Activated CD8-positive, alpha-beta T cell treated with anti-CD3 and anti-CD28 coated beads, Interleukin-2, amount 10 ng/mL, durations not matched to agents 7 days and 5 days (primary cell): Measurements from ENCODE around the gene PLOD3. TPM values are rescaled to one million over a fixed set of nuclear protein-coding genes. Genes with fewer than 3 reads are reported as not detected.
"Not testable (repeated sequence)": the region's sequence is repeated elsewhere in the genome, so short reads cannot be mapped to it uniquely, and the experiment has no call there.

Source experiments
- ATAC-seq: fragments of 150-1000 bp; cut with Tn5 transposase; one replicate; pipeline ENCODE4 v1.10.0; 2021; ENCODE audit warnings: moderate library complexity
- CTCF ChIA-PET: fragments of 350-600 bp; sonication (Branson Sonifier 250); formaldehyde crosslinking; loops from one replicate; lab custom pipeline; 2021; ENCODE audit warnings: antibody characterized with exemption; lab: Charles Lee
- POLR2A ChIA-PET: fragments of 350-600 bp; sonication (Branson Sonifier 250); formaldehyde crosslinking; loops from one replicate; lab custom pipeline; 2021; ENCODE audit warnings: antibody characterized with exemption; lab: Charles Lee
- DNase-seq: peaks from one replicate; pipeline ENCODE4 v3.0.0-alpha.2; 2020
- H3K27ac Mint-ChIP-seq: one replicate; pipeline ENCODE4 v1.8.0; 2021; ENCODE audit warnings: mild to moderate bottlenecking, mixed read lengths
- H3K27me3 Mint-ChIP-seq: one replicate; pipeline ENCODE4 v1.8.0; 2021; ENCODE audit warnings: low read depth, mixed read lengths
- H3K36me3 Mint-ChIP-seq: one replicate; pipeline ENCODE4 v1.8.0; 2021; ENCODE audit warnings: low read depth, mixed read lengths
- H3K4me1 Mint-ChIP-seq: one replicate; pipeline ENCODE4 v1.8.0; 2021; ENCODE audit warnings: low read depth, mixed read lengths
- H3K4me3 Mint-ChIP-seq: one replicate; pipeline ENCODE4 v1.8.0; 2021; ENCODE audit warnings: mild to moderate bottlenecking, mixed read lengths
- H3K9me3 Mint-ChIP-seq: one replicate; pipeline ENCODE4 v1.8.0; 2022; ENCODE audit warnings: mixed read lengths; ENCODE audit not compliant: insufficient read depth
- total RNA-seq, 2 experiments: library from RNA; stranded (reverse); gene quantifications; one replicate each; pipeline ENCODE4 v1.2.3, GENCODE V29; 2021

PLOD3 gene
- total RNA-seq, 2 experiments from 2014 or later: 51.1 to 58.1 TPM

DNA sequence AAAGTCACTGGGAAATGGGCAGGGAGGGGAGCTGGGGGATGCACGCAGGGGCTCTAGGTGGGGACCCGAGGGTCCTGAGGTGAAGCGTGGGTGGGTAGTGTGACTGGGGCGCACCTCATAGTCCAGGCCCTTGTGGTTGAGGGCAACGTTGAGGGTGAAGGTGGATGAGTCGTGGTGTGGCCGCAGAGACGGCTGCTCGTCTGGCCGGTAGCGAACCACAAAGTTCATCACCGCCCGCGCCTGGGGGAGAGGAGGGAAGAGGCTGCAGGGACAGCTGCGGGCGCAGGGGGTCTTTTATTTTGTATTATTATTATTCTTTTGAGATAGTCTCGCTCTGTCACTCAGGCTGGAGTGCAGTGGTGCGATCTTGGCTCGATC lies 10.7 kb downstream of the PLOD3 start:
- H3K4me3 Mint-ChIP-seq: no peak overlapping the region
- CTCF ChIA-PET: interaction anchor here (2.1 kb wide), 1 partner anchor 14 kb away, joined by 5 read pairs; no protein-coding TSS in a partner anchor
- peaks cover 4% of the 10 kb centered on the region for H3K4me1 Mint-ChIP-seq
- POLR2A ChIA-PET: no interaction called here
- H3K27me3 Mint-ChIP-seq: peaks cover 15% of the 10 kb centered on the region
- no peaks in the 10 kb centered on the region for H3K9me3 Mint-ChIP-seq
- no peak overlapping the region for H3K27ac Mint-ChIP-seq
- DNase-seq (no peak), ATAC-seq (no peak)
- peaks cover 8% of the 10 kb centered on the region for H3K36me3 Mint-ChIP-seq

DNA sequence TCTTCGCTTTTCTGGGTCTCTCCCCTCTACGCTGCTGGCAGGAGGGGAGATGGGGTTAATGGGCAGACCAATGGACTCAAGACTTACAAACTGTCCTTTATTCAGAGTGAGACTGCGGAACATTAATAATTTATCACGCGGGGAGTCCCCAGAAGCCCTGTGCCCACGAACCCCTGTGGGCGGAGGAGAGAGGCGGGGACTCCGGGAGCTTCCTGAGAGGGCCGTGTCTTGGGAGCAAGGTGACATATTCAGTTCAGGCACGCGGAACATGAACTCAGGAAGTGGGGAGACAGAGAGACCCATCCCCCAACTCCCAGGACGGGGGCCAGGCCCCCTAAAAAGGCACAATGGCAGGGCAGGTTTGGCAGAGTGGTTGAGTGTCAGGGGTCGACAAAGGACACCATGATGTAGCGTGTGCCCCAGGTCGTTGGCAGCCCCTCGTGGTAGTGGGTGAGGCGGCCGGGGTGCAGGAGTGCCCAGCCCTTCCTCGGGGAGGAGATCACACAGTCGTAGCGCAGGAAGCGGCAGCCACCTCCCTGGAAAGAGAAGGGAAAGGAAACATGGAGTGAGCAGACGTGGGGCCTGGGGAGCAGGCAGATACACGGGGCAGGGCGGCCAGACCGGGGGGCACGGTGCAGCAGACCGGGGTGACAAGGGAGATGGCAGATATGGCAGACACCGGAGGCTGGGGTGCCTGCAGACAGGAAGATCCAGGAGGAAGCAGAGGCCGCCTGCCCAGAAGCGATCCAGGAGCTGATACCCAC lies 11.3 kb downstream of the PLOD3 start:
- Mint-ChIP-seq H3K9me3 (no peaks in the 10 kb centered on the region), H3K4me1 (peaks cover 5% of the 10 kb centered on the region), H3K4me3 (no peak overlapping the region), H3K27me3 (peaks cover 19% of the 10 kb centered on the region), H3K27ac (no peak overlapping the region), H3K36me3 (peaks cover 8% of the 10 kb centered on the region)
- ChIA-PET POLR2A (no interaction called here), CTCF (interaction anchor here (0.9 to 2.1 kb wide), 3 partner anchors 11 to 77 kb away, joined by 3 to 5 read pairs (median 4); partner anchors contain the start of genes PLOD3 and ZNHIT1)
- DNase-seq (no peak), ATAC-seq (no peak)

DNA sequence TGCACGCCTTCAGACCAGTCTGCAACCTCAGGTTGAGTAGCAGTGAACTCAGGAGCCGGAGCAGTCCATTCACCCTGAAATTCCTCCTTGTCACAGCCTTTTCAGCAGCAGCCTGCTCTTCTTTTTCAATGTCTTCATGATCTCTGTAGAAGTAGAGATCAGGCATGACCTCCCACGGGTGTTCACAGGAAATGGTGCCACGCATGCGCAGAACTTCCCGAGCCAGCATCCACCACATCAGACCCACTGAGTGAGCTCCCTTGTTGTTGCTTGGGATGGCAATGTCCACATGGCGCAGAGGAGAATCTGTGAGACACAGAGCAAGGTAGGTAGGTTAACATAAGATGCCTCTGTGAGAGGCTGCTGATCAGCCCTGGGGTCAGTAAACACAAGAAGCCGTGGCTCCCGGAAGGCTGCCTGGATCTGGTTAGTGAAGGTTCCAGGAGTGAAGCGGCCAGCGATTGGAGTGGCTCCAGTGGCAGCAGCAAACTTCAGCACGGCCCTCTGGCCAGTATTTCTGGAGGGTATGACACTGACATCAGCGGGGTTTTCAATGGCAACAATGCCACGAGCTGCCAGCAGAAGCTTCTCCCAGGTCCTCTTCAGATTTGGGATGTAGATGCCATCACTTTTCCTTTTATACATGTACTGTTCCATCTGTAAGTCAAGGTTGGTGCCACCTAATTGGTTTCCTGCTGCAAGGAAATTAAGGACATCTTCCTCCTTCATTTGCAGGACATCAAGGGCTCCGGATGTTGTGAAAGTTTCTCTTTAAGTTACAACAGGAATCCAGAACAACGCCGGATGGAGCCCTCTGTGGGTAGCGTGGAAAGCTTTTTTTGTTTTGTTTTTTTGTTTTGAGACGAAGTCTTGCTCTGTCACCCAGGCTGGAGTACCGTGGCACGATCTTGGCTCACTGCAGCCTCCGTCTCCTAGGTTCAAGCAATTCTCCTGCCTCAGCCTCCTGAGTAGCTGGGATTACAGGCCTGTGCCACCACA lies 13.3 kb downstream of the PLOD3 start:
- not testable (repeated sequence) for H3K36me3 Mint-ChIP-seq, ATAC-seq, H3K9me3 Mint-ChIP-seq, DNase-seq
- Mint-ChIP-seq H3K4me3 (peak overlapping the region; percentile 16), H3K27ac (peak overlapping the region; percentile 75), H3K4me1 (peaks cover 10% of the 10 kb centered on the region), H3K27me3 (peaks cover 32% of the 10 kb centered on the region)
- CTCF ChIA-PET: interaction anchor here (0.7 to 3.4 kb wide), 4 partner anchors 12 to 78 kb away, joined by 3 to 21 read pairs (median 4); no protein-coding TSS in a partner anchor
- POLR2A ChIA-PET: interaction anchor here (0.7 to 1.5 kb wide), 2 partner anchors 14 kb away, joined by 3 read pairs; partner anchors contain the start of gene ZNHIT1

DNA sequence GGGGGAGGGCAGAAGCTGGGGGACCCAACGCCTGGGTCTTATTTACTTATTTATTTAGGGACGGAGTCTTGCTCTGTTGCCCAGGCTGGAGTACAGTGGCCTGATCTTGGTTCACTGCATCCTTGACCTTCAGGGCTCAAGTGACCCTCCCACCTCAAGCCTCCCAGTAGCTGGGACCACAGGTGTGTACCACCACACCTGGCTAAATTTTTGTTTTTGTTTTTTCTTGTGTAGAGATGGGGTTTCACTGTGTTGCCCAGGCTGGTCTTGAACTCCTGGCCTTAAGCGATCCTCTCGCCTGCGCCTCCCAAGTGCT lies 14.8 kb downstream of the PLOD3 start:
- Mint-ChIP-seq H3K4me3 (no peak overlapping the region), H3K36me3 (no peaks in the 10 kb centered on the region)
- CTCF ChIA-PET: interaction anchor here (0.6 to 3.4 kb wide), 4 partner anchors 11 to 89 kb away, joined by 3 to 21 read pairs (median 6); partner anchors contain the start of genes PLOD3 and ZNHIT1

DNA sequence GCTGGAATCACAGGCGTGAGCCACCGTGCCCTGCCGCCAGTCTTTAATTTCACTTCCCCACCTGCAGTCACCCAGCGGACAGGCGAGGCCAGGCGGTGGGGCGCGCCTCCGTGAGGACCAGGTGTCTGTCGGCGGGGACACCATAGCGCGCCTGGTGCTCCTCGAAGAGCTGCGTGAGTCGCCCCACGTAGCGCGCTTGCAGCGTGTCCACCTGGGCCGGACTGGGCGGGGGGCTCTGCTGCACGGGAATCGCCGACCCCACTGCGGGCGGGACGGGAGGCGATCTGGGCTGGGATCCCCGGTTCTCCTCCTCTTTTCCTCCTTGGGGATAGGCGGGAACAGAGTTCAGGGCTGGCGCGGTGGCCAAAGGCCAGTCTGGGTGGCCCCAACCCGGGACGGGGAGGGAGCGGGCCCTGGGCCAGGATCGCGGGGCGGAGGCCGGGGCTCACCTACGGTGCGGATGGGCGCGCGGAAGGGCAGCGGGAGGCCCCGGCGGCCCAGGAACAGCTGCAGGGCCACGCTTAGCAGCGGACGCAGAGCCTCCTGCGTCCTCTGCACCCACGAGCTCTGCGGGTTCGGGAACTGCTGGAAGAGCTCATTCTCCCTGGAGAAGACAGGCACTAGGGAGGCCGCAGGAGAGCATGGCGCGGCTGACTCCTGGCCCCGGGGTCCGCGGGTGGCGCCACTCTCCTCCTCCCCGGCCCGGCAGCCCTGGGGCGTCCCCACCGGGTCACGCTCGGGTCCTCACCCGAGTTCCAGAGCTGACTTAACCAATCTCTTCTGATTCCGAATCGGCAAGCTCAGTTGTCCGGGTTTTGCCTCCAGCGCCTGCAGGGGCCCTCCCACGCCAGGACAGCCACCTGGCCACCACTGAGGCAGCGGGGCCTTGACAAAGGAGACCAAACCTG lies 15.4 kb downstream of the PLOD3 start:
- DNase-seq: no peak
- Mint-ChIP-seq H3K27ac (no peak overlapping the region), H3K9me3 (no peaks in the 10 kb centered on the region), H3K4me1 (peaks cover 10% of the 10 kb centered on the region), H3K27me3 (peaks cover 32% of the 10 kb centered on the region), H3K4me3 (no peak overlapping the region), H3K36me3 (no peaks in the 10 kb centered on the region)
- peak; percentile 35 for ATAC-seq
- POLR2A ChIA-PET: interaction anchor here (1.5 kb wide), 1 partner anchor 16 kb away, joined by 3 read pairs; the partner anchor contains the start of gene ZNHIT1
- CTCF ChIA-PET: interaction anchor here (0.6 to 3.4 kb wide), 4 partner anchors 10 to 90 kb away, joined by 3 to 21 read pairs (median 6); partner anchors contain the start of genes PLOD3 and ZNHIT1

More for the DNA sequence above, 14.8 kb downstream of the PLOD3 start:
- peaks cover 32% of the 10 kb centered on the region for H3K27me3 Mint-ChIP-seq
- peaks cover 10% of the 10 kb centered on the region for H3K4me1 Mint-ChIP-seq
- ATAC-seq (no peak), DNase-seq (no peak)
- H3K9me3 Mint-ChIP-seq: no peaks in the 10 kb centered on the region
- POLR2A ChIA-PET: interaction anchor here (1.5 kb wide), 1 partner anchor 15 kb away, joined by 3 read pairs; the partner anchor contains the start of gene ZNHIT1
- H3K27ac Mint-ChIP-seq: no peak overlapping the region

DNA sequence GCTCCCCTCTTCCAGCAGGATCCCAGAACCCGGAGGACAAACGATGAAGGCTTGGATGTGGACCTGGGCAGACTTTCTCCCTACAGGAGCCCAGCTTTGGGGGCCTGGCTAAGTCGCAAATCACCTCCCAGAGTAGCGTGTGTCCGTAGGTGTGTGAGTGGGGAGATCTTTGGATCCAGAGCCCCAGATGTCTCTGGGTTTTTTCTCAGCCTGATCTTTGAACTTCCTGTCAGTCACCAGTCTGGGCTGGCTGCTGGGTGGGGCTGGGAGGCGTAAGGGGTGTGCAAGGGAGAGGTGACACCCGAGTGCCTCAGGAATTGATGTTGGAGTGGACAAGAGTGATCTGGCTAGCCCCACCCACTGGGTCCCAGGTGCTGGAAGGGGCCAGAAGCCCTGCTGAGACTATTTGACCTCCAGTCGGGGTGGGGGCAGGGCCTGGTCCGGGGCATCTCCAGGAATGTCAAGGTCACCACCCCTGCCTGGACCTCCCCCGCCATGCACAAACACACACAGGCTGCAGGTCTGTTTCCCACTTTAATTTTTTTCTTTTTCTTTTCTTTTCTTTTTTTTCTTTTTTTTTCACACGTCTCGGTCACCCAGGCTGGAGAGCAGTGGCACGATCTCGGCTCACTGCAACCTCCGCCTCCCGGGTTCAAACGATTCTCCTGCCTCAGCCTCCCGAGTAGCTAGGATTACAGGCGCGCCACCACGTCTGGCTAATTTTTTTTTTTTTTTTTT lies 16.4 kb downstream of the PLOD3 start, which contains the start of gene MOGAT3:
Gene MOGAT3 (minus strand): TSS at position 175 of the 738 bp plus-strand sequence. CDS start 182 bp downstream, outside the sequence.
- Mint-ChIP-seq H3K27me3 (peaks cover 32% of the 10 kb centered on the region), H3K36me3 (no peaks in the 10 kb centered on the region), H3K4me3 (no peak within 1 kb of the TSS), H3K27ac (no peak within 1 kb of the TSS), H3K9me3 (no peaks in the 10 kb centered on the region), H3K4me1 (peaks cover 10% of the 10 kb centered on the region)
- ATAC-seq (no peak), DNase-seq (no peak)
- ChIA-PET CTCF (interaction anchor here (0.9 to 1.4 kb wide), 4 partner anchors 8 to 89 kb away, joined by 3 to 5 read pairs (median 4); no protein-coding TSS in a partner anchor), POLR2A (no interaction called here)

DNA sequence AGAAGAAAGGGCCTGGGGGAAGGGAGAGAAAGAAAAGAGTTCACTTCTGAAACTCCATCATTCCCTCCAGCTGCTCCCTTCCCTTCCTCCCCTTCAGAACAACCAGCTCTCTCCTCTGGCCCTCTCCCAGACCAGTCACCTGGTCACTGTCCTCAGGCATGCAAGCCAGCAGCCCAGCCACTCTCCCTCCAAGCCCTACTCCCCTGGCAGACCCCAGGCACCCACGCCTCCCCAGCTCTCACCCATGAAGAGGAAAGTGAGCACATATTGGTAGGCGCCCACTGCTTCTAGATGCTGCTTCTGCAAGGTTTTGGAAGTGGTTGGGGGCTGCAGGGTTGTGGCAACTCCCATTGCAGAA lies 16.9 kb downstream of the PLOD3 start:
- Mint-ChIP-seq H3K27ac (no peak overlapping the region), H3K4me1 (peaks cover 10% of the 10 kb centered on the region), H3K27me3 (peaks cover 32% of the 10 kb centered on the region), H3K36me3 (no peaks in the 10 kb centered on the region), H3K4me3 (no peak overlapping the region), H3K9me3 (no peaks in the 10 kb centered on the region)
- DNase-seq: no peak
- no peak for ATAC-seq
- POLR2A ChIA-PET: no interaction called here
- CTCF ChIA-PET: interaction anchor here (0.9 to 1.4 kb wide), 5 partner anchors 8 to 90 kb away, joined by 3 to 5 read pairs (median 3); no protein-coding TSS in a partner anchor

DNA sequence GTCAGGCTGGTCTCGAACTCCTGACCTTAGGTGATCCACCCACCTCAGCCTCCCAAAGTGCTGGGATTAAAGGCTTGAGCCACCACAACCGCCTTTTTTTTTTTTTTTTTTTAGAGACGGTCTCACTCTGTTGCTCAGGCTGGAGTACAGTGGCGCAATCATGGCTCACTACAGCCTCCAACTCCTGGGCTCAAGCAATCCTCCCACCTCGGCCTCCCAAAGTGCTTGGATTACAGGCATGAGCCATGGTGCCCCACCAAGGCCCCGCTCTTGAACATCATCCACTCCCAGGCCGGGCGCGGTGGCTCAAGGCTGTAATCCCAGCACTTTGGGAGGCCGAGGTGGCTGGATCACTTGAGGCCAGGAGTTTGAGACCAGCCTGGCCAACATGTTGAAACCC lies 17.9 kb downstream of the PLOD3 start:
- H3K36me3 Mint-ChIP-seq, H3K4me3 Mint-ChIP-seq: not testable (repeated sequence)

DNA sequence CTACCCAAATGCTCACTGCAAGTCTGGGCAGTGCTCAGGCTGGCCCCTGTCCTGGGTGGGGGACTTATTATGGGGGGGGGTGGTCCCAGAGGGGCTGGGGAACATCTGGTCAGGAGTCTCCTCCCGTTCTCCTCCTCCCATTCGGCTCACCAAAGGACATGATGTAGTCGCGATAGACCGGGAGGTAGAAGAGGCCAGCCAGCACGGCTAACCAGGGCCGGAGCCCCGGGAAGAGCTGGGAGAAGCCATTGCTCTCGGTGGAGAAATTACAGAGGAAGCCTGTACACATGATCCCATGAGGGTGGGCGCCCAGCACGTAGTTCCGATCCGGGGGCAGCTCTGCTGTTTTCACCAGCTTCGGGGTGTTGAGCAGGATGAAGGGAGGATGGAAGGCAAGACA lies 18.9 kb downstream of the PLOD3 start:
- Mint-ChIP-seq H3K9me3 (no peaks in the 10 kb centered on the region), H3K36me3 (no peaks in the 10 kb centered on the region)
- POLR2A ChIA-PET: no interaction called here

More for the DNA sequence above, 17.9 kb downstream of the PLOD3 start:
- CTCF ChIA-PET: interaction anchor here (1.0 to 1.4 kb wide), 3 partner anchors 8 to 91 kb away, joined by 3 read pairs; no protein-coding TSS in a partner anchor
- POLR2A ChIA-PET, DNase-seq, H3K27ac Mint-ChIP-seq, H3K9me3 Mint-ChIP-seq, ATAC-seq: not testable (repeated sequence)
- Mint-ChIP-seq H3K27me3 (peaks cover 34% of the 10 kb centered on the region), H3K4me1 (peaks cover 10% of the 10 kb centered on the region)

DNA sequence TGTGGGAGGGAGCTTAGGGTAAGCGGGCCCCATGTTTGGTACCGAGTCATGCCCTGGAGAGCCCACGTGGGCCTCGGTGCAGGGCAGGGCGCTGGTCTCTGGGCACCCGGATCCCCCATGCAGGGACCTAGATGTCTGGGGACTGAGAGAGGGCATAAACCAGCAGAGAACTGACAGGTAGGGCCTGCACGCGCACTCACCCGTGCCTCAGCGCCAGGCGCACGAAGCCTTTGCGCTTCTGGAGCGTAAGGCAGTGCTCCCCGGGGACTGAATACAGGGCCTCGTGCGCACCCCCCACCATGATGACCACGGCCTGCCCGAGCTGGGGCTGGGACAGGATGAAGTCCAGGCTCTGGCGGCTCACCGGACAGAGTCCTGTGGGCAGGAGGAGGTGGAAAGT lies 19.4 kb downstream of the PLOD3 start:
- H3K27ac Mint-ChIP-seq: no peak overlapping the region
- peaks cover 26% of the 10 kb centered on the region for H3K27me3 Mint-ChIP-seq
- ATAC-seq (no peak), DNase-seq (no peak)
- H3K36me3 Mint-ChIP-seq: no peaks in the 10 kb centered on the region
- no peak overlapping the region for H3K4me3 Mint-ChIP-seq
- H3K4me1 Mint-ChIP-seq: peaks cover 6% of the 10 kb centered on the region
- POLR2A ChIA-PET: no interaction called here
- CTCF ChIA-PET: no interaction called here
- H3K9me3 Mint-ChIP-seq: no peaks in the 10 kb centered on the region

More for the DNA sequence above, 18.9 kb downstream of the PLOD3 start:
- DNase-seq: no peak
- CTCF ChIA-PET: no interaction called here
- no peak for ATAC-seq
- peaks cover 6% of the 10 kb centered on the region for H3K4me1 Mint-ChIP-seq
- H3K27me3 Mint-ChIP-seq: peaks cover 28% of the 10 kb centered on the region
- no peak overlapping the region for H3K27ac Mint-ChIP-seq
- no peak overlapping the region for H3K4me3 Mint-ChIP-seq
